ENCODE results near the gene SYT8. TPM values are rescaled to one million over a fixed set of nuclear protein-coding genes. Genes with fewer than 3 reads are reported as not detected.
"Not testable (repeated sequence)": the region's sequence is repeated elsewhere in the genome, so short reads cannot be mapped to it uniquely, and the experiment has no call there.

The SYT8 gene
- total RNA-seq, 2 experiments from 2014 or later = not detected

GRCh38 chr11:1796413-1797011, 38.3 kb upstream of the SYT8 start:
- Mint-ChIP-seq H3K36me3 (ENCODE audit: low read depth) (no peaks in the 10 kb centered on the region), H3K27ac (no peak overlapping the region), H3K4me1 (ENCODE audit: low read depth) (peaks cover 4% of the 10 kb centered on the region), H3K9me3 (no peaks in the 10 kb centered on the region), H3K4me3 (no peak overlapping the region), H3K27me3 (peaks cover 26% of the 10 kb centered on the region)
- DNase-seq (no peak), ATAC-seq (ENCODE audit: poor library complexity) (no peak)
- H3K4me1 ChIP-seq (ENCODE audit: insufficient read depth, low read length) = no peaks in the 10 kb centered on the region
- intact Hi-C loops (cut with DNase I, micrococcal nuclease) = no loop called here
- no peaks in the 10 kb centered on the region for H3K27me3 ChIP-seq (ENCODE audit: control insufficient read depth in 1 of 2, insufficient read depth in 2 of 2, low read length in 2 of 2)
- ChIA-PET CTCF (no interaction called here), POLR2A (no interaction called here)
- H3K9me3 ChIP-seq (ENCODE audit: control insufficient read depth in 1 of 2, insufficient read depth in 1 of 2, low read length in 2 of 2) = peaks cover 0 to 8% of the 10 kb centered on the region in 2 experiments
- H3K36me3 ChIP-seq (ENCODE audit: insufficient read depth, low read length) = no peaks in the 10 kb centered on the region
- no peak overlapping the region for H3K4me3 ChIP-seq (ENCODE audit: low read length)
- H3K27ac ChIP-seq (ENCODE audit: low read depth in 1 of 2, low read length in 2 of 2) = no peak overlapping the region
- TF ChIP-seq CTCF (IDR thresholded peaks at IDR 0.05) = no peak

DNA sequence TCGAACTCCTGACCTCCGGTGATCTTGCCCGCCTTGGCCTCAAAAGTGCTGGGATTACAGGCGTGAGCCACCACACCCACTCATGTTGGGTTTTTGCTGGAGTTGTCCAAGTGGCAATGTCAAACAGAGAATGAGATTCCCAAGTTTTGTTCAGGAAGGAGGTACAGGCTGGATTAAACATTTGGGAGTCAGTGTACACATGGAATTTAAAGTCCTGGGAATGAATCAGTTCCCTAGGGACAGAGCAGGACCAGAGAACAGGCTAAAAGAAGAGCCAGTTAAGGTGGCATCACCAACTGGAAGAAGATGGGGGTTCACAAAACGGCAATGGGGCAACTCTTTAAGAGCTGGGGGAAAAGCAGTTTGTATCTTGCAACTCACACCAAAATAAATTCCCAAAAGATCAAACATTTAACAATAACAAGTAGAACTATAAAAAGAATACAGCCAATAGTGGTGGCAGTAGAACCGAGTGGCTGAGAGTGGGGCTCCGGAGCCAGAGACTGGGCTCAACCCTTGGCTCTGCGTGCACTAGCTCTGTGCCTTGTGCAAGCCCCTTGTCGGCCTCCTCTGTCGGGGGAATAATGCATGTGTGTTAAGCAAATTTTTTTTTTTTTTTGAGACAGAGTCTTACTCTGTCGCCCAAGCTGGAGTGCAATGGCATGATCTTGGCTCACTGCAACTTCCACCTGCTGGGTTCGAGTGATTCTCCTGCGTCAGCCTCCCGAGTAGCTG, 37.2 kb upstream of the SYT8 start:
- no peaks in the 10 kb centered on the region for H3K4me1 ChIP-seq (ENCODE audit: insufficient read depth, low read length)
- no peak overlapping the region for H3K27ac Mint-ChIP-seq
- intact Hi-C loops (cut with DNase I, micrococcal nuclease) = no loop called here
- ChIA-PET POLR2A (no interaction called here), CTCF (no interaction called here)
- peaks cover 27% of the 10 kb centered on the region for H3K27me3 Mint-ChIP-seq
- TF ChIP-seq CTCF (IDR thresholded peaks at IDR 0.05) = no peak
- no peaks in the 10 kb centered on the region for H3K36me3 ChIP-seq (ENCODE audit: insufficient read depth, low read length)
- peaks cover 0 to 8% of the 10 kb centered on the region in 2 experiments for H3K9me3 ChIP-seq (ENCODE audit: control insufficient read depth in 1 of 2, insufficient read depth in 1 of 2, low read length in 2 of 2)
- no peaks in the 10 kb centered on the region for H3K36me3 Mint-ChIP-seq (ENCODE audit: low read depth)
- no peak for ATAC-seq (ENCODE audit: poor library complexity)
- H3K4me3 Mint-ChIP-seq = no peak overlapping the region
- H3K27ac ChIP-seq (ENCODE audit: low read depth in 1 of 2, low read length in 2 of 2) = no peak overlapping the region
- H3K4me1 Mint-ChIP-seq (ENCODE audit: low read depth) = peaks cover 2% of the 10 kb centered on the region
- no peaks in the 10 kb centered on the region for H3K27me3 ChIP-seq (ENCODE audit: control insufficient read depth in 1 of 2, insufficient read depth in 2 of 2, low read length in 2 of 2)
- no peak for DNase-seq
- H3K9me3 Mint-ChIP-seq = no peaks in the 10 kb centered on the region
- no peak overlapping the region for H3K4me3 ChIP-seq (ENCODE audit: low read length)

DNA sequence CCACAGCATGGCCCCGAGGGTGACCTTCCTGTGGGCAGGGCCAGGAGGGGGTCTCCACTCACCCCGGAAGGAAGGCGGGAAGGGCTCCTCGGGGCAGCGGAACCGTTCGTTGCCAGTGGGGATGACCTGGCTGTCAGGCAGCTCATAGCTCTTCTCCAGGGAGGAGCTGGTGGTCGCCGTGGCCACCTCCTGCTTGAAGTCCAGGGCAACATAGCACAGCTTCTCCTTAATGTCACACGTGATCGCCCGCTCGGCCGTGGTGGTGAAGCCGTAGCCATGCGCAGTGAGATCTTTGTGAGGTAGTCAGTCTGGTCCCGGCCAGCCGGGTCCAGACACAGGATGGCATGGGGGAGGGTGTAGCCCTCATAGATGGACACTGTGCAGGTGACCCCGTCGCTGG, 31.5 kb upstream of the SYT8 start:
- ChIA-PET POLR2A (no interaction called here), CTCF (no interaction called here)
- H3K9me3 ChIP-seq (ENCODE audit: control insufficient read depth in 1 of 2, insufficient read depth in 1 of 2, low read length in 2 of 2) = no peaks in the 10 kb centered on the region
- Mint-ChIP-seq H3K36me3 (ENCODE audit: low read depth) (no peaks in the 10 kb centered on the region), H3K9me3 (no peaks in the 10 kb centered on the region), H3K4me3 (no peak overlapping the region), H3K27me3 (peaks cover 38% of the 10 kb centered on the region), H3K4me1 (ENCODE audit: low read depth) (no peaks in the 10 kb centered on the region), H3K27ac (no peak overlapping the region)
- H3K27ac ChIP-seq (ENCODE audit: low read depth in 1 of 2, low read length in 2 of 2) = no peak overlapping the region
- H3K4me3 ChIP-seq (ENCODE audit: low read length) = no peak overlapping the region
- DNase-seq = no peak
- no peaks in the 10 kb centered on the region for H3K36me3 ChIP-seq (ENCODE audit: insufficient read depth, low read length)
- intact Hi-C loops (cut with DNase I, micrococcal nuclease) = no loop called here
- no peaks in the 10 kb centered on the region for H3K4me1 ChIP-seq (ENCODE audit: insufficient read depth, low read length)
- ATAC-seq (ENCODE audit: poor library complexity) = no peak
- peaks cover 0 to 4% of the 10 kb centered on the region in 2 experiments for H3K27me3 ChIP-seq (ENCODE audit: control insufficient read depth in 1 of 2, insufficient read depth in 2 of 2, low read length in 2 of 2)
- TF ChIP-seq CTCF (IDR thresholded peaks at IDR 0.05) = no peak

DNA sequence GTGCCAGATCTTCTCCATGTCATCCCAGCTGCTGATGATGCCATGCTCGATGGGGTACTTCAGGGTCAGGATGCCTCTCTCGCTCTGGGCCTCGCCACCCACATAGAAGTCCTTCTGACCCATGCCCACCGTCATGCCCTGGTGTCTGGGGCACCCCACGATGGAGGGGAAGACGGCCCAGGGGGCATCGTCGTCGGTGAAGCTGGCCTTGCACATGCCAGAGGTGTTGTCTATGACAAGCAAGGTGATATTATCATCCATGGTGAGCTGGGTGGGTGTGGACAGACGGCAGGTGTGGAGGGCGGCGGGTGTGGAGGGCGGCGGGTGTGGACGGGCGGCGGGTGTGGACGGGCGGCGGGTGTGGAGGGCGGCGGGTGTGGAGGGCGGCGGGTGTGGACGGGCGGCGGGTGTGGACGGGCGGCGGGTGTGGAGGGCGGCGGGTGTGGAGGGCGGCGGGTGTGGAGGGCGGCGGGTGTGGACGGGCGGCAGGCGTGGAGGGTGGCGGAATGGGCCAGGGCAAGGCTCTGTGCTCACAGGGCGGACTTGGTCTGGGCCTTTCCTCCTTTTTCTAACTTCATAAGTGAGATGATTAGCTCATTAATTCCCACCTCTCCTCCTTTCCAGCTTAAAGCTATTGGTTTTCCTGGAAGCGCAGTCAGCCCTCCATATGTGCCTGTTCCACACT, 30.8 kb upstream of the SYT8 start:
- H3K4me1 ChIP-seq (ENCODE audit: insufficient read depth, low read length); POLR2A ChIA-PET; H3K4me1 Mint-ChIP-seq (ENCODE audit: low read depth); H3K27ac Mint-ChIP-seq; H3K9me3 ChIP-seq (ENCODE audit: control insufficient read depth in 1 of 2, insufficient read depth in 1 of 2, low read length in 2 of 2); intact Hi-C loops (cut with DNase I, micrococcal nuclease); H3K36me3 Mint-ChIP-seq (ENCODE audit: low read depth); H3K9me3 Mint-ChIP-seq; H3K4me3 ChIP-seq (ENCODE audit: low read length); CTCF ChIA-PET; DNase-seq; H3K36me3 ChIP-seq (ENCODE audit: insufficient read depth, low read length); H3K27me3 ChIP-seq (ENCODE audit: control insufficient read depth in 1 of 2, insufficient read depth in 2 of 2, low read length in 2 of 2); H3K27ac ChIP-seq (ENCODE audit: low read depth in 1 of 2, low read length in 2 of 2); ATAC-seq (ENCODE audit: poor library complexity); H3K4me3 Mint-ChIP-seq: not testable (repeated sequence)
- H3K27me3 Mint-ChIP-seq = peaks cover 32% of the 10 kb centered on the region

Data from CD4-positive, alpha-beta T cell (primary cell).